GM12878 (cell line): ENCODE results near the gene ACYP1.

Experiments used
- JUNB ChIP-seq: IDR thresholded peaks from 2 replicates; pipeline ENCODE4 v1.6.1; 2016; ENCODE audit warnings: antibody characterized with exemption, mild to moderate bottlenecking
- ZNF24 ChIP-seq: fragments of 450-650 bp; IDR thresholded peaks from 2 replicates; pipeline ENCODE4 v1.6.1; 2017; ENCODE audit warnings: antibody characterized with exemption, mild to moderate bottlenecking

GRCh38 chr14:75046275-75046674, 17.5 kb downstream of the ACYP1 start:
- no peak for TF ChIP-seq ZNF24
- TF ChIP-seq JUNB, result no peak
